ENCODE measurements around the gene EMD.
"Not testable (repeated sequence)": the region's sequence is repeated elsewhere in the genome, so short reads cannot be mapped to it uniquely, and the experiment has no call there.

Gene EMD

GRCh38 chrX:154378799-154379568 lies at the start of gene EMD:
TSS of gene EMD (plus strand) at chrX:154379295. CDS start at chrX:154379485, 190 bp downstream.
- H3K4me3 ChIP-seq (ENCODE audit: low read depth, low read length): peak within 1 kb of the TSS; percentile 66

- no peak overlapping the region for H3K4me3 ChIP-seq (ENCODE audit: low read depth, low read length)
Observed at GRCh38 chrX:154332561-154332960, 46.5 kb upstream of the EMD start.

GRCh38 chrX:154333116-154333515 lies 46.0 kb upstream of the EMD start:
- H3K4me3 ChIP-seq (ENCODE audit: low read depth, low read length): no peak overlapping the region

- H3K4me3 ChIP-seq (ENCODE audit: low read depth, low read length): no peak overlapping the region
Observed at GRCh38 chrX:154333837-154334271, 45.2 kb upstream of the EMD start.

GRCh38 chrX:154334496-154334895 lies 44.6 kb upstream of the EMD start:
- no peak overlapping the region for H3K4me3 ChIP-seq (ENCODE audit: low read depth, low read length)

- H3K4me3 ChIP-seq (ENCODE audit: low read depth, low read length): not testable (repeated sequence)
Observed at GRCh38 chrX:154341399-154342298, 37.4 kb upstream of the EMD start.

- H3K4me3 ChIP-seq (ENCODE audit: low read depth, low read length): not testable (repeated sequence)
Observed at GRCh38 chrX:154343063-154343462, 36.0 kb upstream of the EMD start.

GRCh38 chrX:154343620-154344019 lies 35.5 kb upstream of the EMD start:
- H3K4me3 ChIP-seq (ENCODE audit: low read depth, low read length): not testable (repeated sequence)

GRCh38 chrX:154348114-154348531 lies 31.0 kb upstream of the EMD start:
- H3K4me3 ChIP-seq (ENCODE audit: low read depth, low read length): no peak overlapping the region

- no peak overlapping the region for H3K4me3 ChIP-seq (ENCODE audit: low read depth, low read length)
Observed at GRCh38 chrX:154348646-154349358, 30.3 kb upstream of the EMD start.

- H3K4me3 ChIP-seq (ENCODE audit: low read depth, low read length): no peak overlapping the region
Observed at GRCh38 chrX:154349359-154349935, 29.6 kb upstream of the EMD start.

- H3K4me3 ChIP-seq (ENCODE audit: low read depth, low read length): no peak overlapping the region
Observed at GRCh38 chrX:154349979-154350378, 29.1 kb upstream of the EMD start.

- no peak overlapping the region for H3K4me3 ChIP-seq (ENCODE audit: low read depth, low read length)
Observed at GRCh38 chrX:154350429-154351182, 28.5 kb upstream of the EMD start.

- no peak overlapping the region for H3K4me3 ChIP-seq (ENCODE audit: low read depth, low read length)
Observed at GRCh38 chrX:154351183-154352011, 27.7 kb upstream of the EMD start.

- H3K4me3 ChIP-seq (ENCODE audit: low read depth, low read length): no peak overlapping the region
Observed at GRCh38 chrX:154352012-154352401, 27.1 kb upstream of the EMD start.

GRCh38 chrX:154352466-154352865 lies 26.6 kb upstream of the EMD start:
- no peak overlapping the region for H3K4me3 ChIP-seq (ENCODE audit: low read depth, low read length)

GRCh38 chrX:154353172-154353843 lies 25.8 kb upstream of the EMD start:
- no peak overlapping the region for H3K4me3 ChIP-seq (ENCODE audit: low read depth, low read length)

GRCh38 chrX:154354013-154354412 lies 25.1 kb upstream of the EMD start:
- no peak overlapping the region for H3K4me3 ChIP-seq (ENCODE audit: low read depth, low read length)

GRCh38 chrX:154354516-154354915 lies 24.6 kb upstream of the EMD start:
- H3K4me3 ChIP-seq (ENCODE audit: low read depth, low read length): no peak overlapping the region

All from iPS-11a (cell line).